GM19351 (cell line): ENCODE measurements around the gene PRRG3.

Experiments used
- ATAC-seq: cut with Tn5 transposase; IDR thresholded peaks from one replicate; pipeline ENCODE4 v1.9.1; 2021; ENCODE audit warnings: mild to moderate bottlenecking, moderate library complexity; ENCODE audit not compliant: unreplicated experiment

PRRG3 gene

DNA sequence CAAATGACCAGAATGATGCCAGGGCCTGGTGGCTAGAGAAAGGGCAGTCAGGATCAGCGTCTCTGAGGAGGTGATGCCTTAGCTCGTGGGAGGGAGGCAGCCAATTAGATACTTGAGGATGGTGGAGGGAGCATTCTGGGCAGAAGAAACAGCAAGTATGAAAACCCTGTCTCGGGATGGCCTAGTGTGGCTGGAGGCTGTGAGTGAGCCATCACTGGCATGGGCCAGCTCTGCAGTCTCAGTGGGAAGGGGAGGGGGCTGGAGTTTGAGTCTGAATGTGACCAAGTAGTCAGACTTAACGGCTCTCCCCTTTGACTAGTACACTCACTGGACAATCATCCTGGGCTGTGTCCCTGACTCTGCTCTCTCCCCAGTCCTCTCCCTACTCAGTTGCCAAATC lies 46.3 kb downstream of the PRRG3 start:
- ATAC-seq = no peak

DNA sequence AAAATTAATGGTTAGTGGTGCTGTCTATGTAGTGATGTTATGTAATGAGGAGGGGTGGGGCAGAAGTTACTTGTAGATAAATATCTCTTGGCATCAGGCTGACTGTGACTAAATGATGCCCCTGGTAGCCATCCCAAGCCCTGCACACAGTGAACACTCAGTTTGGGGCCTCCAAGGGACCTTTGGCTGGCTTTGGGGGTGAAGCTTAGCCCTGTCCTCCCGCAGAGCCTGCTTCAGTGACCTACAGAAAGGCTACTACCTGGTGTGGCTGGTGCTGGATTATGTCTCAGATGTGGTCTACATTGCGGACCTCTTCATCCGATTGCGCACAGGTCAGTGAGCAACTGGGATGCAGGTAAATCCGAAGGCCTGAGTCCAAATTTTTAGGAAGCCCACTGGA lies 47.1 kb downstream of the PRRG3 start:
- no peak for ATAC-seq

DNA sequence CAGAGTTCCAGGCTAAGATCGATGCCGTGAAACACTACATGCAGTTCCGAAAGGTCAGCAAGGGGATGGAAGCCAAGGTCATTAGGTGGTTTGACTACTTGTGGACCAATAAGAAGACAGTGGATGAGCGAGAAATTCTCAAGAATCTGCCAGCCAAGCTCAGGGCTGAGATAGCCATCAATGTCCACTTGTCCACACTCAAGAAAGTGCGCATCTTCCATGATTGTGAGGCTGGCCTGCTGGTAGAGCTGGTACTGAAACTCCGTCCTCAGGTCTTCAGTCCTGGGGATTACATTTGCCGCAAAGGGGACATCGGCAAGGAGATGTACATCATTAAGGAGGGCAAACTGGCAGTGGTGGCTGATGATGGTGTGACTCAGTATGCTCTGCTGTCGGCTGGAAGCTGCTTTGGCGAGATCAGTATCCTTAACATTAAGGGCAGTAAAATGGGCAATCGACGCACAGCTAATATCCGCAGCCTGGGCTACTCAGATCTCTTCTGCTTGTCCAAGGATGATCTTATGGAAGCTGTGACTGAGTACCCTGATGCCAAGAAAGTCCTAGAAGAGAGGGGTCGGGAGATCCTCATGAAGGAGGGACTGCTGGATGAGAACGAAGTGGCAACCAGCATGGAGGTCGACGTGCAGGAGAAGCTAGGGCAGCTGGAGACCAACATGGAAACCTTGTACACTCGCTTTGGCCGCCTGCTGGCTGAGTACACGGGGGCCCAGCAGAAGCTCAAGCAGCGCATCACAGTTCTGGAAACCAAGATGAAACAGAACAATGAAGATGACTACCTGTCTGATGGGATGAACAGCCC lies 48.6 kb downstream of the PRRG3 start:
- ATAC-seq = no peak

DNA sequence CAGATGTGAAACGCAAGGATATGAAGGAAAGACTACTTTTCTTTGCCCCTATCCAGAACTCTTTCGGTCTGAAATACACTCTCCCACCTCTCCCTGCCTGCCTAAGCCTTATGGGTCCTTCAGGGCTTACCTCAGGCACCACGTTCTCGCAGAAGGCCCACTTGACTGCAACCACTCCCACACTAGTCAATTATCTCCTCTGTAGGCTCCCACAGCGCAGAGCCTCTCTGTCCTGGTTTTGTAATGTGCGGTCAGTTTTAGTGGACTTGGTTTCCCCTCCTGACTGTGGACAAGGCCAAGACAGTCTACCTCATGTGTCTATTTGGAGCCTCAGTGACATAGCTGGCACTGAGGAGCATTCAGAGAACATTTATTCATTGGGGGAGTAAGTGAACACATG lies 50.4 kb downstream of the PRRG3 start:
- ATAC-seq = no peak

DNA sequence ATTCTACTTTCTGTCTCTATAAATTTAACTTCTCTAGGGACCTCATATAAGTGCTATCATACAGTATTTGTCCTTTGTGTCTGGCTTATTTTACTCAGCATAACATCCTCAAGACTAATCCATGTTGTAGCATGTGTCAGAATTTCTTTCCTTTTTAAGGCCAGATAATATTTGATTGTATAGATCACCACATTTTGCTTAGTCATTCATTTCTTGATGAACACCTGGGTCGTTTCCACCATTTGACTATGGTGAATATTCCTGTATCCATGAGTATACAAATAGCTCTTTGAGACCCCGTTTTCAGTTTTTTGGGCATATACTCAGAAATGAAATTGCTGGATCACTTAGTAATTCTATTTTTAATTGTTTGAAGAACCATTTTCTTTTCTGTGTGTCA lies 51.2 kb downstream of the PRRG3 start:
- no peak for ATAC-seq

DNA sequence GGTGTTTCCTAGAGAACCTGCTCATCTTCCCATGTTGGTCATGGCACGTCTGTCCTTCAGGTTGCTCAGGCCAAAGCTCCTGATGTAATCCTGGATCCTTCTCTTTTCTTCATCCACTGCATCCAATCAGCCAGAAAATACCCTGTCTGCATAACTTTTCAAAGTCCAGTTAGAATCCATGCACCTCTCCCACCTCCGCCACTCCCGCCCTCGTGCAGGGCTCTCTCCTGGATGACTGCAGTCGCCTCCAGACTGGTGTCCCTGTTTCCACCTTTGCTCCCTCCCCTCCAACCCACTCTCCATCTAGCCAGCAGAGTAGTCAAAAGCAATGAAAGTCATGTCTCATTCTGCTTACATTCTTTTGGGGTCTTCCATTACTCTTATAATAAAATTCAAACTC lies 55.3 kb downstream of the PRRG3 start:
- ATAC-seq = no peak

DNA sequence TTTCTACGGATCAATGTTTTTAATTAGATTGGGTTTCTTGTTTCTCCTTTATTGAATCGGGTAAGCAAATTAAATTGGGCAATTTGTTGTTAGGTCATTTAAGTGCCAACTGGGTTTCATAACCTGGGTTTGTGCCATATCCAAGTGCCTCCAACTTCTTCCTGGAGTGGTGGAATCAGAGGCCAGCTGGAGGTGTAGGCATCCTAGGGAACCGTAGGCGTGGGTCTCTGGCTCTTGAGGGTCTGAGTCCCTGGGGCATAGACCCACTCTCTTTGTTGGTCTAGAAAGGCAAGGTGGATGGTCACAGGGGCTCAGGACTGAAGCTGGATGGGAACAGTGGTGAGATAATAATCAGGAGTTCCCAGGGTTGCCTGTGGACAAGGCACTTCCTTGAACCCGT lies 57.6 kb downstream of the PRRG3 start:
- no peak for ATAC-seq

DNA sequence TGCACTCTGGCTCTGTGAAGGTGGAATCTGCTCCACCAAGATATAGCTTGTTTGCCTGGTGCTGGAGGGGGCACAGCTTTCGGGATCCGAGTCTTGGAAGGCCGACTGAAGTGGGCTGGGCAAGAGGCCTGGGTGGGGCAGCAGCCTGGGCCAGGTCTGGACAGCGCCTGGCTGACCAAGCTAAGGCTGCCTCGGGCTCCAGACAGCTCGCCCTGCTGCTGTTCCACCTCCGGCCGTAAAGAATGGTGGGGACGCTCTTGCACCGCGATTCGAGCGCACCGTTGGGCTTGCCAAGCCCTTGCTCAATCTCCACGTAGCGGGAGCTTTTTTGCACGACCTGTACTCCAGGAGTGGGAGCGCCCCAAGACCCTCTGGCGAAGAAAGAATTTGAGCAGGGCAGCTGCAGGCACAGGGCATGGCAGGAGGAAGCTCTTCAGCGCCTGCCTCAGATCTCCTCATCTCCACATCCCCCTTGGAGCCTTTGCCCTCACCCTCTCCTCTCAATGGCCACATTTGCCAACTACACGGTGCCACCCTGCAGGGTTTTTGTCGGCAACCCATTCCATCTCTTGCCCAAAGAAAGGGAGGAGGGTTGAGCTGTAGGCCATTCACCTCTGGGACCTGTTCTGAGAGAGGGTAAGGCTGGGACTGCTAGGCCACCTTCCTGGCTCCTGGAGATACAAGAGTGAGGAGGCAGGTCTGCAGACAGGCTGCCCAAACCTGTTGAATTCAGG lies 58.2 kb downstream of the PRRG3 start:
- peak; percentile 85 for ATAC-seq

DNA sequence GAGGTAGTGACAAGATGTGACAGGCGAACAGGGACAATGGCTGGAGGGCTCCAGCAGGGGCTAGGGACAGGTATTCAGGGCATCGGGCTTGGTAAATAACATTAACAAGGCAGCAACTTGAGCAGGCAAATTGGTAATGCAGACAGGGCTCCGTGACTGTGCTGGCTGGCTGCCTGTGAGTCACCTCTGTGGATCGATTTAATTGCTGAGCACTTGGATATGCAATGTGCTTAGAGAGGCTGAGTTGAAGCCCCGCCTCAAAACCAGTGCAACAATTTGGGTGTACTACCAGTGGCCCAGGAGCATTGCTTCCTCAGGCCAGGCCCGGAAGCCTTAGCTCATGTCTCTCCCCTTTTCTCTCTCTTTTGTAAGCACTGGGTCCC lies 58.8 kb downstream of the PRRG3 start:
- no peak for ATAC-seq

DNA sequence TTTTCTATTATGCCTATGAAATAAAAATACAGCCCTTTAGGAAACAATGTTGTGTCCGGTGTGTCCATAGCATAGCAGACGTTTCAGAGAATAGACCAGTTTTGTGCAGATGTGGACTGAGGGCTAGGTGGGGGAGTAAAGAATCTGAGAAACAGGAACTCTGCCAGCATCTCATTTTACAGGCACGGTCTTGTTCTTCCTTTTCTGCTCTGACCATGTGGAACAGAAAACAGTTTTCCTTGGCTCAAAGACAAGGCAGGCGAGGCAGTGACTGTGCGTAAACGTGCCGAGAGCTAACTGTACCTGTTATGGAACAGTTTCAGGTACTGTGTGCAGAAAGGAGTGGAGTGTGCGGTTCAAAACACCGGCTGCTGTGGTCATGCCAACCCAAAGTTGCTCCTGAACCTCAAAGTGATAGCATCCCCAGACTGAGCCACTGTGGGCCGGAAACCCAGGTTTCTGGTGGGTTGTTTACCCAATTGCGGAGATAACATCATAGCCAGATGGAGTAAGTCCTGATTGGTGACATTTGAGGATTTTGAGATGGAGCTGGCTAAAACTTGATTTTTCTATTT lies 59.5 kb downstream of the PRRG3 start:
- no peak for ATAC-seq
